HG03097 (cell line): Measurements from ENCODE around the gene KCNIP3.

Experiments
- ATAC-seq: cut with Tn5 transposase; IDR thresholded peaks from one replicate; pipeline ENCODE4 v1.9.1; 2021; ENCODE audit not compliant: unreplicated experiment, low FRiP score

KCNIP3 gene

DNA sequence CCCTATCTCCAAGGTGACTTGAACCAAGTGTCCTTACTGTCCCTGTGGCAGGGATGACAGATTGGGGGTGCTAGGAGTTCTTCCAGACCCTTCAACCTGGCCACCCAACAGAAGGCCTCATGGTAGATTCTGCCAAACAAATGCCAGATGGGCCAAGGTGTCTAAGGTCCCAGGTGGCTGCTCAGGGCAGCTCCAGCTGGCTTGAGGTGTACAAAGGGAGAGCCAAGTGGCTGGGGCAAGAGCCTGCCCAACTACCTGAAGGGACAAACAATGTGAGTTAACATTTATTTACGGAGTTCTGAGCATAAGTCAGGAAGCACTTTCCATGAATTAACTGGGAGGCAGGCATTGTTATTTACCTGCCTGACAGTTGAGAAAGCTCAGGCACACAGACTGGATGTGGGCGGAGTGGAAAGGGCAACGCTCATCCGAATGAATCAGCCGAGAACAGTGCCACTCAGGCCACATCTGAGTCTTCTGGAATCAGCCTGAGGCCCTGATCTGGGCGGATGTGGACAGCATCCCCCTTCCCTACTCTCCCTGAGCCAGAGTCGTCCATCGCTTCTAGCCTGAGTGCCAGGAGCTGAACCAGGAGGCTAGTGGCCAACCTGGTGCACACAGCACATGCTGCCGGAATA lies 4.4 kb upstream of the KCNIP3 start:
- ATAC-seq = no peak

- no peak for ATAC-seq
Measured at GRCh38 chr2:95294579-95295250, 2.4 kb upstream of the KCNIP3 start.

GRCh38 chr2:95295376-95295775 lies 1.8 kb upstream of the KCNIP3 start:
- ATAC-seq = no peak

GRCh38 chr2:95296011-95296410 lies 1.1 kb upstream of the KCNIP3 start:
- ATAC-seq = no peak

GRCh38 chr2:95297639-95298395 lies 670 bp downstream of the KCNIP3 start:
- no peak for ATAC-seq

DNA sequence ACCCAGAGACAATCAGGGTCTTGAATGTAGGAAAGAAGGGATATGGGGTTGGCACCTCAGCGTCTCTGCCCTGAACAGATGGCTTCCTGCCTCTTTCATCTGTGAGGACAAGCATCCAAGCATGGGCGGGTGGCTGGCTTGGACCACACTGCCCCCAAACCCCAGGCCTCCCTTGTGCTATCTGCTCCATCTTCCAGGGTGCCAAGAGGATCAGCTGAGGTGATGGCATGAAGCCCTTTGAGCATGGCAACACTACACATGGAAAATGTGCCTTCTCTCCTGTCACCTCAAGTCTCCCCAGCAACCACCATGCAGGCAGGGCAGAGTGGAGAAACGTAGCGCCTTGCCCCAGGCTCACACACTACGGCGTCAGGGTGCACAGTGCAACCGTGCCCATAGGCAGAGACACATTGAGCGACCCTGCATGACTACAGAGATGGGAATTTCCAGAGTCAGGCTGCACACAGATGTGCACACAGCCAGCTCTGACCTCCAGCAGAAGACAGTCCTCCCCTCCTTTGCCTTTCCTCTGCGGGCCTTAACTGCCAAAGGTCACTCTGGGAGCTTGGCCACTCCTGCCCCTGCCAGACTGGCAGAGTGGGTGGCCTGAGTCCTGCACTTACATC lies 1.5 kb downstream of the KCNIP3 start:
- ATAC-seq = no peak

- no peak for ATAC-seq
Measured at GRCh38 chr2:95299961-95300360, 2.8 kb downstream of the KCNIP3 start.

- ATAC-seq = no peak
Measured at GRCh38 chr2:95300450-95300849, 3.3 kb downstream of the KCNIP3 start.

GRCh38 chr2:95301186-95301585 lies 4.0 kb downstream of the KCNIP3 start:
- ATAC-seq = no peak

GRCh38 chr2:95301876-95302641 lies 4.9 kb downstream of the KCNIP3 start:
- ATAC-seq = no peak

- ATAC-seq = no peak
Measured at GRCh38 chr2:95303191-95303919, 6.2 kb downstream of the KCNIP3 start.

DNA sequence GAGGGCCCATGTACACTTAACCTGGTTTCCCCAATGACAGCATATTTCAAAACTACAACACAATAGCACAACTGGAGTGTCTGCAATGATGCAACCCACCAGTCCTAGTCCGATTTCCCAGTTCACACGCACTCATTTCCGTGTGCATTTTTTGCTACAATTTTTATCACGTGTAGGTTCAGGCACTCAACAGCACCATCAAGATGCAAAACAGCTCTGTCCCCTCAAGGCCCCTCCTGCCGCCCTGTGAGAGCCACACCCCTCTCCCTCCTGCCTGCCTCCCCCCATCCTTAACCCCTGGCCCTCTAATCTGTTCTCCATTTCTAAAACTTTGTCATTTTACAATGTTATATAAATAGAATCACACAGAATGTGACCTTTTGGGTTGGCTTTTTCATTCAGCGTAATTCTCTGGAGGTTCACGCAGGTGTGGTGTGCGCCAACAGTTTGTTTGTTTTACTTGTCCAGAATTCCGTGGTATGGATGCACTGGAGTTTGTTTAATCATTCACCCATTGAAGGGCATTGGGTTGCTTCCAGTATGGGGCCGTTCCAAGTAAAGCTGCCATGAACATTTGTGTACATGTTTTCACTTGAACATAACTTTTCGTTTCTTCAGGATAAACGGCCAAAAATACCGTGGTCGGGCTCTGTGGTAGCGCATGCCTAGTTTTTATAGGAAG lies 8.4 kb downstream of the KCNIP3 start:
- ATAC-seq = no peak

- no peak for ATAC-seq
Measured at GRCh38 chr2:95306336-95306895, 9.3 kb downstream of the KCNIP3 start.

DNA sequence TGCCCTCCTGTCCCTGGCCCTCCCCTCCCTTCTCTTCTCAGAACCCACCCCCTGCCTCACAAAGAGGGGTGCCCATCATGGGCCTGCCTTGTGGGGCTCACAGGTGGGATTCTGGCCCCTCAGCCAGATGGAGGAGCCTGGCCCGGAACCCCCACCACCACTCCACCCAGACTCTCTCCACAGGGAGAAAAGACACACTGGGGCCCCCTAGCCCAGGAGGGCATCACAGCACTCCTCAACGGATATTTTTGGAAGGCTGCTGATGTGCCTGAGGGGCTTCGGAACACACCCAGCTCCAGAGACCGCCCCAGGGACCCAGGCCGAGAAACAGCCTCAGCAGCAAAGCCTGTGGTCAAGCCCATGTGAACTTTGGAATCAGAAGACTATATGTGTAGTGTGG lies 9.9 kb downstream of the KCNIP3 start:
- ATAC-seq = no peak

GRCh38 chr2:95307878-95308277 lies 10.7 kb downstream of the KCNIP3 start:
- no peak for ATAC-seq

- no peak for ATAC-seq
Measured at GRCh38 chr2:95308426-95308990, 11.4 kb downstream of the KCNIP3 start.

GRCh38 chr2:95309599-95309998 lies 12.5 kb downstream of the KCNIP3 start:
- no peak for ATAC-seq

DNA sequence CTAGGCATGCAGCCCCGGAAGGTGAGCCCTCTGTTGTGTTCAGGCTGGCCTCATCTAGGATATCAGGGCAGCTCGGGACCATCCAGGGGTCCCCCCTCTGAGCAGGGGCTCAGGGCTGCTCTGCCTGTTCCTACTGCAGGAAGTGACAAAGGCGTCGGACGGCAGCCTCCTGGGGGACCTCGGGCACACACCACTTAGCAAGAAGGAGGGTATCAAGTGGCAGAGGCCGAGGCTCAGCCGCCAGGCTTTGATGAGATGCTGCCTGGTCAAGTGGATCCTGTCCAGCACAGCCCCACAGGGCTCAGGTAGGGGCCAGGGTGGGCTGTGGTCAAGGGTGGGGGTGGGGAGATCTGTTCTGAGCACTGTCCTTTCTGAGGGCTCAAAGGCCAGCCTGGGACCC lies 13.1 kb downstream of the KCNIP3 start:
- no peak for ATAC-seq

DNA sequence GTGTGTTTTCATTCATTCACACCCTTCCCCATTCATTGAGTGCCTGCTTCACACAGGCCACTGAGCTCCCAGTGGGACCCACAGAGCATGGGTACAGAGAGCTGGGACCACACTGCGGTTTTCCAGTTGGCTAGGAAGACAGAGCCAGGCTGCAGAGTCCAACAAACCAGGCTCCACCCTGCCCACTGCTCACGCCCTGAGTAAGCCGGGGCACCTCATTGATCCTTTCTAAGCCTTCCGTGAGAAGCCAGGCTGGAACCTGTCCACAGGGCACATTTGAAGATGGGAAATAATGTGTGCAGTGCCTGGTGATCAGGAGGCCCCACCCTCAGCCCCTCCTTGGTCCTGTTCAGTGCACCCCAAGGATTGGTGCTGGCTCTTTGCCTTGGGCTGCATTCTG lies 13.5 kb downstream of the KCNIP3 start:
- ATAC-seq = no peak
